Bone marrow (tissue), 2 donors: ENCODE measurements around the gene SDK1.

Source experiments
- DNase-seq, 2 donors: peaks; one replicate each; lab custom pipeline; 2025; lab: John Stamatoyannopoulos, UW

Gene SDK1

DNA sequence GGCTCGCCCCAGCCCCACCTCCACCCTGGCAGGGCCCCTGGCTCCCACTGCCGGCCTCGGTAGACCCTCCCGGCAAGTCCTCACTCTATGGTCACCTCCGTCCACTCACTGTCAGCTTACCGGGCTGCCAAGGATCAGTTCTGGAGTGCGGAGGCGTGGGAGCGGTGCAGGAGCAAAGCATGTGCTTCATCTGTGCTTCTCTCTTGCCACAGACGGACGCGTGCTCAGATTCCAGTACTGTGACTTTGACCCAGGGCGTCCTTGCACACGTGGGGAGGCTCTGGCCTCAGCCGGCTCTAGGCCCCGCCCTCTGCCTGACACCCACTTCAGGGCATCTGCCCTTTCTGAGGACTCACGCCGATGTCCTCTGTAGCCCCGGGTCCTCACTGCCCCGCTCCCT is 833.6 kb downstream of the SDK1 start:
- no peak for DNase-seq

DNA sequence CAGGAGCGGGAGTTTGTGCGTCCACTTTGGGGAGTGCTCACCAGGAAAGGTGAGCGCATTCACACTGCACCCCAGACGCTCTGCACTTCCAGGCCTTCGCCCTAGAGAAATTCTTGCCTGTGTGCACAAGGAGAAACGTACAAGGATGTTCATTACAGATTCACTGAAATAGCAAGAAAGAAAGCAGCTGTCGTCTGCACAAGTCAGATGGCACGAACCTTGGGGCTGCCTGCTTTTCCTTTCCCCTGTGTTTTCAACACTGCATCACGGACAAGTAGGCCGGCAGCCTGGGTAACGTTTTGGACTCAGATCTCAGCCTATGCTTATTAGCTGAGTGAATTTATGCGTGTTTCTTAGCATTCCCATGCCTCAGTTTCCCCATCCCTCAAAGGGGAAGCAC is 834.2 kb downstream of the SDK1 start:
- no peak for DNase-seq

DNA sequence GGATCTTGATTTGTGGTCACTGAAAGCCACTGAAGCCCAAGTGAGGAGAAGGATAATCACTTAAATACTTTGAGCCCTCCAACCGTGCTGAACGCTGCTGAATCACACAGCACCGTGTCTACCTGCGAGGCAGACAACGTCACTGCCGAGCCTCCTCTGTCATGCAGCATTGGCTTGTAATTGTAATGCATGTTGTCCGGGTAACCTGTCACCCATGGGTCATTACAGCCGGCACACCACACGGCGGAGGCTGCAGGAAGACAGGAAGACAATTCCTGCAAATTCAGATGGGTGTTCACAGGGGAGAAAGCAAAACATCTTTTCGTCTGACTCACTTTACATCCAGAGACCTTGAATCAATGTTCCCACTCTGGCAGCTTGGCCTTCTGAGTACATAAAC is 835.0 kb downstream of the SDK1 start:
- DNase-seq = no peak

DNA sequence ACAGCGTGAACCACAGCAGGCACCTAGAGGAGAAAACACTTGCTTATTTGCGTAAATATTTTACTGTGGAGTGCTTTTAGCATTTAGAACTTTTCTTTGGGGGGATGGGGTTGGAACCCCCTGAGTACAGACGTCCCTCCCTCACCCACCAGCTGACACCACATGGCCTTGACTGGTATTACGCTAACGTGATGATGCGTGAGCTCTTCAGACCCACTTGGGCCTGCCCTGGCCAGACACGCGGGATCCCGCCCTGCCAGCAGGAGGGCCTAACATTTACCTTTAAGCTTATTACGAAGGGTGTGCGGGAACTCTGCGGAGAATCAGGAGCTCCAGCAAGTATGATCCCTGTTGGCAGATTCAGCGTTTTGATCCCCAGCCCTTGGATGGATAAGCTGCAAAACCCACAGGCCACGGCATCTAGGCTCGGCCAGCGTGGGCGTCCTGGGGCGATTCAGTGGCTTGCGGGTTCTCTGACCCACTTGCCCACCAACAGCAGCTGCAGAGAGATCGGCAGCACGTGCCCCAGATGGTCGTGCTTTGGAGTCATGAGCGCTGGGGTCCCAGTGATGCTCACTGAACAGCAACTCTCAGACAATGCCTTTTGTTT is 835.6 kb downstream of the SDK1 start:
- no peak for DNase-seq

DNA sequence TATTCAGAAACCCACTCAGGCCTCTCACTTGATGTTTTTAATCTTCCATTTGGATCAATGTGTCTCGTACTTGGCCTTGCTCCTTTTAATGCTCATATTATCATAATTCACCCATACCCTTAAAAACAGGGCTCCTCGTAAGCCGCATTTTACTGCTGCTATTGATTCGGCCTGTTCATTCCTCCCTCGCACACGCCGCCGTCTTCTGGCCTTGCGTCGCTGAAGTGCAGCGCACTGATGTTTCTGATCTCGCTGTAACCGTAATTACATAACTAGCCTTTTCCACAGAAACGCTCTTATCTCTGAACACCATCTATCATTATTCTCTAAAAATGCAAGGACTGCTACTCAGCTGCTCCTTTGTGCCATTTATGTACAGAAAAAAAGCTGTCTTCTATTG is 836.5 kb downstream of the SDK1 start:
- DNase-seq = no peak

DNA sequence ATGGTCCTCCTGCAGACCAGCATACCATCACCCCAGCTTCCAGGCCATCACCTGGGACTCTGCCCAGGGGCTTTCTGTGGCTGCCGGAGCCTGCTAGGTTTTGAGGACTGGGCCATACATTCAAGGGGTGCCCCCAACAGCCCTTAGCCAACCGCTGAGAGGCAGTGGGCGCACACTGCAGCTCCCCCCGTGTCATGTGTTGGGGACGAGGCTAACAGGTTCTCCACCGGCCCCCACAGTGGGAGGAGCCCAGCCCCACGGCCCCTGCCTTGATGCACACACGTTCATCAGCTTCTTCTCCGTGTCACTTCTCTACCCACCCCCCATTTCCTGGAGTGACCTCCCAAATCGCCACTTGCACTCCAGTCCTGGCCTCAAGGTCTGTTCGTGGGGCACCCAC is 837.8 kb downstream of the SDK1 start:
- DNase-seq = no peak

DNA sequence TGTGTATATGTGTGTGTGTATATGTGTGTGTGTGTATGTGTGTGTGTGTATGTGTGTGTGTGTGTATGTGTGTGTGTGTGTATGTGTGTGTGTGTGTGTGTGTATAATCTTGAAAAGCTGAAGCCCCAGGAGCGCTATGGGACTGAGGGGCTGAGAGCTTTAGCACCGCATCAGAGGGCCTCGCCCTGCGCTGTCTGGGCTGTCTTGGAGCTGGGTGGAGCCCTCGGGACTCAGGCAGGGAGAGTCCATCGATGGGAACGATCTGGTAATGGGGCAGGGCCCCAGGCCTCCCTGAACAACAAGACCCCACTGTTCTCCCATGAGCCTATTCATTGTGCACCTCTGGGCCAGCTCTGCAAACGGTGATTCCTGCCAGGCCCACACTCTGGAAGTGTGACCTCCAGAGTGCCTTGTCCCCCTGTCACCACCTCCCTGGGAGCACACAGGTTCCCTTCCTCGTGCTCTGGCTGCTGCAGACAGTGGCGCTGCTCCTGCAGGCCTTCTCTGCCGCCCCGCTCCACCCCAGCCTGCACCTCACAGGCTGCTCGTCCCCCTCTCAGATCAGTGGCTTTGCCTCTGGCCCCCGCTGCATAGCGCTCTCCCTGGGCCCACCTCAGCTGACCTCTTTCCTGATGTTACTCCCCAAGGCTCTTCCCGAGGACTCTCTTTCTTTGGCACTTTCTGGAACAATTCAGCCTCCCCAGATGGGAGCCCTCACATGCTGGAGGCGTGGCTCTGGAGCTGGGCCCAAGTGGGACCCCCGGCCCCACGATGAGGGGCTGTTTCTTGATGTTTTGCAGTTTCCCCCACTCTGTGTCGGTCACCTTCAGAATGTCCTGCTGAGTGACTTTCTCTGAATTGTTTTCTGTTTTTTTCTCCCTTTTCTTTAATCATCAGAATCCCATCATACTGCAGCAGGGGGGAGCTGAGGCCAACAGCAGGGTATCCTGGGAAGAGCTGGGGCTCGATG is 838.9 kb downstream of the SDK1 start:
- DNase-seq = no peak

DNA sequence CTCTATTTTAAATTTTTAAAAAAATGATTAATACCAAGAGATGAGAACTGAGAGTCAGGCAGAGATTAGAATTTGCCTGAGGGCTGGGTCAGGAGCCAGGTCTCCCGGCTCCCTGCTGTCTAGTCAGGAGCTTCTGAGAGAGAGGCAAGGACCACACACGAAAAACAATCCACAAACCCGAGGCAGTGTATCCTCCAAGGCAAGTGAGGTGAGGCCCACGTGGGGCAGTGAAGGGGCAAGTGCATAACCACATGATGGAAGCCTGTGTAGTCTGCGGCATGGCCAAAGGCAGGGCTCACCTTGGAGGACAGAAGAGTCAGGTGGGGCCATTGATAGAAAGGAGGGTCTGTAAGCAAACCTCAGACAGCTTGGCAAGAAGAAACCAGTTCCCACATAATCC is 839.9 kb downstream of the SDK1 start:
- no peak for DNase-seq

DNA sequence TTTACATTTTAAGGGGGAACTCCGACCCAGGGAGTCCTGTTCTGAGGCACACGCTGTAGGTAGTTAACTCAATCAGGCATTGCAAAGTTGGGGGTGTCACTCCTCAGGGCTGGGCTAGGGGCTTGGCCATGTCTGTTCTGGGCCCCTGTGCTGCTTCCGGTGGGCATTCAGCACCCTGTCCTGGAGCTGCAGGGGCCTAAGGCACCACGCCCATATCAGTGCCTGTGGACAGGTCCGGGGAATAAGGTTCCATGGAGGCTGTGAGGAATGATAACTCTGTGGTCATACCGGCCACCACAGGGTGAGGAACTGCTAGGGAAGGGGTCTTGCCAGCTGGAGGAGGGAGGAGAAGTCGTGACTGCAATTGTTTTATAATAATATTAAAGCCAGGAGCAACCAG is 842.0 kb downstream of the SDK1 start:
- no peak for DNase-seq

DNA sequence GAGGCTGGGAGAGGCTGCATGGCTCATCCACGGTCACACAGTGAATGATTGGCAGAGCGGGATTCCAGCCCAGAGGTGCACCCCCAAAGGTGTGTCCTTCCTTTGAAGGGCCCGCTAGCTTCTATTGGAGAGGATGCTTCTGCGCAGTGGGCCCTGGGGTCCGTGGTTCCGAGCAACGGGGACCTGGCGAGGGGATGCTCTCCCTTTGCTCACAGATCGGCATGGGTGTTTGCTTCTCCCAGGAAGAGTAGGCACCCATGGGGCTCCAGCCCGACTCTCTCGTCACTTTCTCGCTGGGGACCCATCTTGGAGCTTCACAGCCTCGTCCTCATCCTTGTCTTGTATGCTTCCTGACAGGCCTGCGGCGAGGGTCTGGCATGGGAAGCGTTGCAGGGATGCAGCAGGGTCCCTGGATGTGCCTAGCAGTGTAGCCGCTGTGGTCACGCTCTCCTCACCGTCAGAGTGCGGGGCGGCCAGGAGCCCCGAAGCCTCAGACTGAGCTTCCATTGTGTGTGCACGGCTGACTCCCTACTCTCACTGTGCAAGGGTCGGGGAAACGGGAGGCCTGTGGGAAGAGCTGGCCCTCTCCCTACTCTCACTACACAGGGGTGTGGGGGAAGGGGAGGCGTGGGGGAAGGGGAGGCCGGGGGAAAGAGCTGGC is 842.6 kb downstream of the SDK1 start:
- no peak for DNase-seq

DNA sequence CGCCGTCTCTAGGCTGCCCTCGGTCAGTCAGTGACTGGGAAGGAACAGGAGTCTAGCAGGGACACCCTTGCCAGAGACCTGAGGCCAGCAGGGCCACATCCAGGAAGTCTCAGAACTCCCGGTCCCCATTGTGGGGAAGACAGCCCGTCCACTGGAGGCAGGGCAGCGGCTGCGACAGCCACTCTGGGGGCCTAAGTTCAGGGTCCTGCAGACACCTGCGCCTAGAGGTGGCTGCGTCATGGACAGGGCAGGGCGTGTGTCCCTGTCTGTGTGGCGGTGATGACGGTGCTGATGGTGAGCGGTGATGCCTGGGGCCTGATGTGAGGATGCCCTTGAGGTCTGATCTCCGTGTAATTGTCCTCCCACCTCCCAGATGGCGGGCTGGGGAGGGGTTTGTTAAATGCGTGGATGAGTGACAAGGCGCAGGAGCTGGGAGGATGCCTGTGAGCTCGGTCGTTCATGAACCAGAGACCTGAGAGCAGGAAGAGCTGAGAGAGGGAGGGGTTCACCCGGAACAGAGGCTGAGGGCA is 843.2 kb downstream of the SDK1 start:
- DNase-seq = no peak

DNA sequence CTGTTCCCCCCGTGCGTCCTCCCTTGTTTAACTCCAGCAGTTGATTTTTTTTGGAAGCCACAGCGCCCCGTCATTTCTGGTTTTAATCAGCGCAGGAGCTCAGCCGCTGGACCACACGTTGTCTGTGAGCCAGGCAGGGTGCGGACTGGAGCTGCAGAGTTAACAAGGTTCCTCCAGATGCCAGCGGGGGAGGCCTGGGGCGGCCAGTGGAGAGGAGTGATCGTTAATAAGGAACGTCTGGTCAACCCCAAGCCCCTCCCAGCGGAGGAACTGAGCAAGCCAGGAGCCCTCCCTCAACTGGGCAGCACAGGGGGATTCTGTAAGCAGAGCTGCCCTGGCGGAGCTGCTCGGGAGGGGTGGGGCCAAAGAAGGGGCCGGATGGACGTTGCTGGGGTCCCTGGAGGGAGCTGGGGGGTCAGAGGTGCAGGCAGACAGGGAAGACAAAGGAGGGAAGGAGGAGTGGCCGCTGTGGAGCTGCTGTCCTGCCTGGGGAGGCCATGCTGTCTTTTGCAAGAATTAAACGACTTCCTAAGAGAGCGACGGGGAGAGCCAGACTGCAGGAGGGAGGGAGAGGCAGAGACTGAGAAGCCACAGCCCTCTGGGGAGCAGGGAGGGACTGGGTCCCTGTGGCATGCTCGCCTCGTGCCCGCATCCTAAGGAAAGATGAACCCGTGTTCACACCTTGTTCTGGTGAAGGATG is 843.9 kb downstream of the SDK1 start:
- DNase-seq = no peak

DNA sequence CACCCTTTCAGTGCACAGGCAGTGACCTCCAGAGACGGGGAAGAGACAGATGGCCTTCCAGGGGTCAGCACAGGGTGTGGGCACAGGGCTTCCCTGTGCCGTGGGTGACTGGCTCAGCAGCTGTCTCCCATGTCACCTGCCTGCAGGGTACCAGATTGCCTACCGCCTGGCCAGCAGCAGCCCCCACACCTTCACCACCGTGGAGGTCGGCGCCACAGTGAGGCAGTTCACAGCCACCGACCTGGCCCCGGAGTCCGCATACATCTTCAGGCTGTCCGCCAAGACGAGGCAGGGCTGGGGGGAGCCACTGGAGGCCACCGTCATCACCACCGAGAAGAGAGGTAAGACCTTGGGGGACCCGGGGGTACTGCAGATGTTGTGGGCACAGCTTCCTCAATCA is 844.5 kb downstream of the SDK1 start:
- no peak for DNase-seq

DNA sequence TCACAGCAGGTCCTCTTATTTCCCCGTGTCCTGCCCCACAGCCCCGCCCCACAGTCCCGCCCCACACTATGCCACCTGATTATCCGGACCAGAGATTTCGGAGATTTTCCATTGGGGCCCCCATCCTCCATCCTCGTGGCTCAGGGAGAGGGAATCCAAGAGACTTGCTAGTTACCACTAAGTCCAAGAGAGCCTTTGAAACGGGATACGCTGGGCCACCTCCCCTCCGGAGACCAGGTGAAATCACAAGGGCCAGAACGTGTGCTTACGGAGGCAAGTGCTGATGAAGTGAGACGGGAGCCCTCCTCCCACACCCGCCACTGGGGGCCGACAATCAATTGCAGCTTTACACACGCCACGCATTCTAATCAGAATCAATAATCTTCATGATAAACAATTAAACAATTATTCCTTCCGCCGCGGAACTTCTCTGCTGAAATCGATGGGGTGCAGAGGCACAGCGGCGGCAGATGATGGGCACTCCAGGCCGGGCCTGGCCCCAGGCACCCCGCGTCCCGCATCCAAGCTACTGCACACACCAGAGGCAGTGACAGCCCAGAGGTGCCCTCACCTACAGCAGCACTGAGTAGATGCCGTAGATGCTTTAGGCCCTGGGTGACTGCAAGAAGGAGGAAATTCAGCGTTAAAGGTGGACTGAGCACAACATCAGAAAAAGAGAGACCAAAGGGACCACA is 847.0 kb downstream of the SDK1 start:
- DNase-seq = no peak

DNA sequence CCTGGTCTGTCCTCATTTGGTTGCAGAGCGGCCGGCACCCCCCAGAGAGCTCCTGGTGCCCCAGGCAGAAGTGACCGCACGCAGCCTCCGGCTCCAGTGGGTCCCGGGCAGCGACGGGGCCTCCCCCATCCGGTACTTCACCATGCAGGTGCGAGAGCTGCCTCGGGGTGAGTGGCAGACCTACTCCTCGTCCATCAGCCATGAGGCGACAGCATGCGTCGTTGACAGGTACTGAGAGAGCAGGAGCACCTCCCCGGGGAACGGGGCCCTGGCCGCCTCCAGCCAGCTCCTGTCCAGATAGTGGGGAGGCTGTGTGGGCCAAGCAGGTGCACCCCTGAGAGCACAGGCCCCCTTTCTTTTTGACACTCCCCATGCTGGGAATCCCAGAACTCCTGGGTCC is 848.2 kb downstream of the SDK1 start:
- DNase-seq = no peak

DNA sequence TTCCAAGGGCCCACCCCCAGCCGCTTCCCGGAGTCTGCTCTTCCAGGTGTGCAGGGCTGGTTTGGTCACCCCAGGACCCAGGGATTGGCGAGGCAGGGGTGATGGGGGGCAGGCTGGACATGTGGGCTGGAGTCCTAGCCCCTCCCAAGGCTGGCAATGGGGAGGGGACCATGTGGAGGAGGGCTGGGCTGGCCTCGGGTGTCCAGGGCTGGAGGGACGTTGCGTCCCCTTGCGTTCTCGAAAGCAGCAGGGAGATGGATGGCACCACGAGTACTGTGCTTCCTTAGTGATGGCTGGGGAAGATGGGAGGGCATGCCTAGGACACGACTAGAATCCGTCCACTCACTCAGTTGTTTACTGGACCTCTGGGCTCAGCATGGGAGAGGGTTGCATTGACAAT is 848.6 kb downstream of the SDK1 start:
- DNase-seq = no peak

DNA sequence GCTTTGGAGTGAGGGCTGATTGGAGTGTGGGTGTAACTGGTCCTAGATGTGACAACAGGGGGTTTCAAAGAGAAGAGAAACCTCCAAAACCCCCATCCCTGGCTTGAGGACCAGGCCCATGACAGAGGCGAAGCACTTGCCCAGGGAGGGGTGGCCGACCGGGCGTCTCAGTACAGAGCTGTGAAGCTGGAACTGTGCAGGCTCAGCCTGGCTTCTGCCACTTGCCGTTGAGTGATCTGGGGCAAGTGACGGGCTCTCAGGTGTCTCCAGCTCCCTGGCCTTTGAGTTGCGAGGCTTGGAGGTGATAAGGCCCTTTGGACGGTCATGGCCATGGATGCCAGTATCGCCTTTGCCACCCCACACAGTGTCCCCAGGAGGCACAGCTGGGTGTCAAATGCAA is 849.7 kb downstream of the SDK1 start:
- DNase-seq = no peak

DNA sequence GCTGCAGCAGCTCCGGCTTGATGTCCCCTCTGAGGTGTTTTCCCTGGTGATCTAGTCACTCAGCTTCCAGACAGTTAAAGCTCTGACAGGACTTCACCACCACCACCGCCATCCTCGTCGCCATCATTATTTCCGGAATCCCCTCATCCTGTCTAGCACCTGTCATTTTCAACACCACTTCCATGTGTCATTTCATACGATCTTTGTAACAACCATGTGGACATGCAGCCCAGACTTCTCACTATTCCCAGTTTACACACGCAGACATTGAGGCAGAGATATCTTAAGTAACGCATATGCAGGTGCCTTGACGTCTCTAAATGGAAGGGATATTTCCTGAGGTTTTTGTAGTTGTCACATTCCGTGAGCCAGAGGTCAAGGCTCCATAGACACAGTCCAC is 850.5 kb downstream of the SDK1 start:
- no peak for DNase-seq

DNA sequence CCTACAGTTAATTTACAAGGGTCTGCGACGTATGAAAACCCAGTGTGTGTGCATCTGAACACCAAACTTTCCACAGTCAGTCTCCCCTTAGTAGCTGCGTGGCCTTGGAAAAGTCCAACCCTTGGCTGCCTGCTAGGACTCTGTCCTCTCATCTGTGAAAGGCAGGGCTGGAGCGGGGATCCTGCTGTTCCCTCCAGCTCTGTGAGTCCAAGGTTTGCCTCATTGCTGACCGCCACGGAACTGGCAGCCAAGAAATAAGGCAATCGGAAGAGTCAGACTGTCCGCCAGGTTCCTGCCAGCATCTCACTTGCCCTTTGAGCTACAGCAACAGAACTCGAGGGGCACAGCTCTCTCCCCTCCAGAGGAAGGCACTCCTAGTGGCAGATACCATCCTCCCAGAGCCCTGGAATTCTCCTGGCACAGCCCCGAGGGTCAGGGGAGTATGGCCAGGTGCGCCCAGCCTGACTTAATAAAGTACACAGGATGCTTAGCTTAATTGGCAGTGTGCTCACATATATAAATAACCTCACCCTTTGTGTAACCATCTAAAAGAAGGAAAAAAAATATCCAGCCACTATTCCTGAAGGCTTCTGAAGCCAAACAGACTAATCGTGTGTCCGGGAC is 851.0 kb downstream of the SDK1 start:
- DNase-seq = no peak

DNA sequence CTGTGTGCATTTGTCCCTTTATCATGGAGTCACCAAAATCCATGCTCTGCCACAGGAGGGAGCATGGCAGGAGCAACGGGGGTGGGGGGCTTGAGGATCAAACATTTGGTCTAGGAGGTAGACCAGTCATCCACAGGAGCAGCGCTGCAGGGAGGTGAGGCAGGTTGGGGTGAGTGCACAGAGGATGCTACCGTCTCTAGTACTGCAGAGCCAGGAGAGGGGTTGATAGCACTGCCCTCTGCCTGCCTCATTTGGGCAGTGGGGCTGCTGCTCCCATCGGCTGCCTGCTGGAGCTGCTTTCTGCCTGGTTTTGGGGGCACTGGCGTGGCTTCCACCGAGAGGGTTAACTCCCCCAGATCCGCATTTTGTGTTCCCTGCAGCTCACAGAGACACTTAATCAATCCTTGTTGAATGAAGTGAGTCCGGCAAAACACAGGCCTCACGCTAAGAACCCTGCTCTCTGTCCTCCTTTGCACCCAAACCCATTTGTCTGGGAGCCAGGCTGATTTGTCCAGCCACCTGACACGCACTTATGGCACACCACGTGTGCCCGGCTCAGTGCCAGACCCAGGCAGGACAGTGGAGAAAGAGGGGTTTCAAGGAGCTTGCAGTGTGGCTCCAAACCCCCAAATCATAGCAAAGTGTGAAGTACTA is 854.0 kb downstream of the SDK1 start:
- no peak for DNase-seq

DNA sequence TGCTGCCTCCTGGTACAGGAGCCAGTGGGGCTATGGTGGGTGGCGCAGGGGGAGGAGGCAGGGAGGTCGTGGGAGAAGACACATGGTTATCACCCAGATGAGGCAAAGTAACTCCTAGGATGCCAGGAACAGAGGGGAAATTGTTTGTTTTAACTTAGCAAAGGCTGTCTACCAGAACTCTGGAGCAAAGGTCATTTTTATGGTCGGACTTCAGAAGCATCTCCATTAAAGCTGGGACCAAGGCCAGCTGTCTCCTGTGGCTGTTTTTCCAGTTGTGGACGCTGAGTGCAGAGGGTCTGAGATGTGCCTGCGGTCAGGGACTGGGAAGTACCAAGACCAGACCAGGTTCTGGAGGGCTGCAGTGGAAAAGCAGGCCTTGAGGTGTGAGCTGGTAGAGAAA is 855.1 kb downstream of the SDK1 start:
- no peak for DNase-seq
